ENCODE measurements around the gene KNSTRN.

DNA sequence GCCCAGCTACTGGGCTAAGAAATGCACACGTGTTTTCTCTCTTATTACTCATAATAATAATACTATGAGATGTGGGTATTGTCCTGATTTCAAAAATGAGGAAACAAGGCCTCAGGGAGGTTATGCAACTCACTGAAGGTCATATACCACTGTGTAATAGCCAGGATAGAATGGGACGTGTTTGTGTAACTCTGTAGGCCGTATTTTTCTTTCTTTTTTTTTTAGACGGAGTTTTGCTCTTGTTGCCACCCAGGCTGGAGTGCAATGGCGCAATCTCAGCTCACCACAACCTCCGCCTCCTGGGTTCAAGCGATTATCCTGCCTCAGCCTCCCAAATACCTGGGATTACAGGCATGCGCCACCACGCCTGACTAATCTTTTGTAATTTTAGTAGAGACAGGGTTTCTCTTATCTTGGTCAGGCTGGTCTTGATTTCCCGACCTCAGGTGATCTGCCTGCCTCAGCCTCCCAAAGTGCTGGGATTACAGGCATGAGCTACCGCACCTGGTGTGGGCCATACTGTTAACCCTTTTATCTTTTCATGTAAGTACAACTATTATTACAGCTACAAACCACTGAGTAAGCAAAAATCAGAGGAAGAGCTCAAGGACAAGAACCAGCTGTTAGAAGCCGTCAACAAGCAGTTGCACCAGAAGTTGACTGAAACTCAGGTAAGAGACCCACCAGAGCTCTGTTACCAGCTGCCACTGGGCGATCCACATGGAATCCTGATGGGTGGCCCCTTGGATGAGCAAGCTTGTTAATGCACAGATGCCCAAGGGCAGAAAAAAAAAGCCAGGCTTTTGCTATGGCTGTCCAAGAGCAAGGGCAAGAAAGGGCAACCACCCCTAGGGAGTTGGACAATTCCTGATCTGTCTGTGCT lies 6.7 kb downstream of the KNSTRN start:
- TF ChIP-seq POLR2AphosphoS5 (IDR thresholded peaks at IDR 0.05; ENCODE audit: low read depth, low read length) = no peak
- no peak for TF ChIP-seq POLR2A (IDR thresholded peaks at IDR 0.05; ENCODE audit: low read depth, low read length)

Measured in GM12892 (cell line).